CD4-positive, alpha-beta T cell treated with Interleukin-10 for 1 hour (primary cell): Measurements from ENCODE around the gene MALT1.
A peak's percentile ranks its signal among the peaks of the same experiment; 100 is the strongest.

Experiments
- DNase-seq: peaks from one replicate; pipeline ENCODE4 v3.0.0-alpha.2; 2020

MALT1 gene

GRCh38 chr18:58694221-58694620 is 23.0 kb downstream of the MALT1 start:
- DNase-seq = no peak

GRCh38 chr18:58694720-58695468 is 23.6 kb downstream of the MALT1 start:
- no peak for DNase-seq

DNA sequence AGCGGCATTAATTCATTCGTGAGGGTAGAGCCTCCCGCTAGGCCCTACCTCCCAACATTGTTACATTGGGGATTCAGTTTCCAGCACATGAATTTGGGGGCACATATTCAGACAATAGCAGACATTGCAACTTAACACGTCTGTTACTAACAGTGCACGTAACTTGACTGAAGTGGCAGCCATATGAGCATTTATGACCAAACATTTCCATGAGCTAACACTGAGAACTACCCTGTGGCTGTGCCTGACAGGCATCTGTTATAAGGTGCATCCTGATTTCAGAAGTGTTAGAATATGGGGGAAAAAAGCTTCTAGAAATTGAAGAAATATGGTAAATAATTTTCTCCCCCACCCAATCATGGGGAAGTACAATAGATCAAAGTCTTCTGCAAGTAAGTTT is 24.5 kb downstream of the MALT1 start:
- no peak for DNase-seq

- no peak for DNase-seq
Observed at GRCh38 chr18:58697146-58697545, 25.9 kb downstream of the MALT1 start.

DNA sequence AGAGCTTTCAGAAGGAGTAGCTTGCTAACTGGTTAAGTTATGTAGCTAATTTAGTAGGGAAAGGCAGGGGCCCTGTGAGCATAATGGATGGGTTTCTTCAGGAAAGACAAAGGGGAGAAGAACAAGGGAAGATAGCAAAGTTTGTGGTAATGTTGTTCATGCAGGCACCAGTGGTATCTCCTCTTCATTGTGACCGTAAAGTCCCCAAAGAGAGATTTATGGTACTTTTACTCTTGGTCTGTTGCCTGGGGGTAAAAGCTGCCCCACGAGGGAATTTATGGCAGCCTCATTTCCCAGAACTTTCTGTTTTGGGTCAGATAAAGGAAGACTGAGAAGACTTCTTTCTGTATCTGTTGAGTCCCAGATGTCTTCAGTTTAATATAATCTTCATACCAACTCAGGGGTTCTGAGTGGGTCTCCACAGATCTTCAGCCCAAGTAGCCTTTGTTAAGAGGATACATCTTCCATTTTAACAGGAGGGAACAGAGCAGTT is 27.5 kb downstream of the MALT1 start:
- DNase-seq = no peak

DNA sequence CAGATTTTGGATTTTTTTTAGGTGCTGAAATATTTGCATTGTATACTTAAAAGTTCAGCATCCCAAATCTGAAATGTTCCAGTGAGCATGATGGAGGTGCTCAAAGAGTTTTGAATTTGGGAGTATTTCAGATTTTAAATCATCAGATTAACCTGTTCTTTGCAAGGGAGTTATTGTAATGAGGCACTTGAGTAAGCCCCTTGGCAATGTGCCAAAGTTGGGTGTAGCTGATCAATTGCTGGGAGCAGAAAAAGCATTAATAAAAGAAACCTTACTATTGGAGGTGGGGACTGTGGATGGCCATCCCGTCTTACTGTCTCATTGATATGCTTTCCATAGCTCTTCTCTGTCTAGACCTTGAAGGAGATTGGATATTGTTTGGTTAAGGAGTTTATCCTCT is 28.3 kb downstream of the MALT1 start:
- no peak for DNase-seq

GRCh38 chr18:58700209-58700608 is 28.9 kb downstream of the MALT1 start:
- DNase-seq = no peak

GRCh38 chr18:58712930-58713329 is 41.7 kb downstream of the MALT1 start:
- no peak for DNase-seq

GRCh38 chr18:58714259-58714658 is 43.0 kb downstream of the MALT1 start:
- DNase-seq = peak; percentile 41

DNA sequence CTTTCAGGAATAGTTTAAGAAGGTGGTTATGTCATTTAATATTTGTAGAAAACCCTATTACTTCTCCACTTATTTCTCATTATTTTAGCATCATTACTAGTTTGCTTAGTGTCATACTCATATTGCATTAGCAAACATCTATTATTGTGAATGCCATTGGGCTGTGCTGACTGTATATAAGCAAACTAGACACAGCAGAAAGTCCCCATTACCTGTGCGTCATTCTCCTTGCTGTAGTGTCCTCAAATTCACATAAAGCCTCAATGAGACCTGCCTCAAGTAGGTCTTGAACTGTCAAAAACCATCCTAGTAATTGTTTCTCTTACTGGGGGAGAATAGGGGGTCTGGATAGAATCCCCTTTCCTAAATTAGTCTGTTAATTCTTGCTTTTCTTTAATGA is 43.6 kb downstream of the MALT1 start:
- no peak for DNase-seq

- no peak for DNase-seq
Observed at GRCh38 chr18:58715540-58715939, 44.3 kb downstream of the MALT1 start.

GRCh38 chr18:58716060-58716756 is 44.9 kb downstream of the MALT1 start:
- peak; percentile 51 for DNase-seq

GRCh38 chr18:58721566-58722239 is 50.4 kb downstream of the MALT1 start:
- DNase-seq = no peak

- no peak for DNase-seq
Observed at GRCh38 chr18:58723810-58724602, 52.7 kb downstream of the MALT1 start.

GRCh38 chr18:58726671-58727070 is 55.4 kb downstream of the MALT1 start:
- no peak for DNase-seq

- DNase-seq = no peak
Observed at GRCh38 chr18:58727776-58728500, 56.7 kb downstream of the MALT1 start.

- DNase-seq = no peak
Observed at GRCh38 chr18:58728719-58729118, 57.5 kb downstream of the MALT1 start.

DNA sequence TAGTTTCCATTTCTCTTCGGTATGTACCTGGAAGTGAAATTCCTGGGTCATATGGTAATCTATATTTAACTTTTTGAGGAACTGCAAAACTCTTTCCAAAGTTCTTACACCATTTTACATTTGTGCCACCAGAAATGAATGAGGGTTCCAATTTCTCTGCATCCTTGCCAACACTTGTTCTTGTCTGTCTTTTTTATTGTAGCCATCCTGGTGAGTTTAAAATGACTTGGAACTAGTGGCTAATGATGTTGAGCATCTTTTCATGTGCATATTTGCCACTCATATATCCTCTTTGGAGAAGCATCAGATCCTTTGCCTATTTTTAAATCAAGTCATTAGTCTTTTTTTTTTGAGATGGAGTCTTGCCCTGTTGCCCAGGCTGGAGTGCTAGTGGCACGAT is 59.4 kb downstream of the MALT1 start:
- no peak for DNase-seq

GRCh38 chr18:58732471-58732870 is 61.2 kb downstream of the MALT1 start:
- DNase-seq = no peak

GRCh38 chr18:58733866-58734265 is 62.6 kb downstream of the MALT1 start:
- no peak for DNase-seq

DNA sequence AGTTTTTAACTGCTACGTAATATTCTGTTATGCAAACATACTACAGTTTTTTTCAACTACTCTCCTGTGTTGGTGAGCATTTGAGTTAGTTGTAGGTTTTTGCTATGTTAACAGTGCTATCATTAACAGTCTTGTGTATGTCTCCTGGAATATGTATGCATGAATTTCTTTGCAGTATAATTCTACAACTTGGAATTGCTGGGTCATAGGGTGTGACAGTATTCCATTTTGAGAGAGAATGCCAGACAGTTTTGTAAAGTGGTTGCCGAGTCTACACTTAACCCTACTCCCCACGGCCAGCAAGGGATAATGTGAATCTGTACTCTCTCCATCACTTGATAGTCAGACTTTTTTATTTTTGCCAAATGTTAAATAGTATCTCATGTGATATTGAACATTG is 67.1 kb downstream of the MALT1 start:
- DNase-seq = no peak

GRCh38 chr18:58745914-58746313 is 74.6 kb downstream of the MALT1 start:
- no peak for DNase-seq
